GM19395 (cell line): ENCODE data around the gene RBSN.

ENCODE experiments used
- ATAC-seq: cut with Tn5 transposase; IDR thresholded peaks from one replicate; pipeline ENCODE4 v1.9.1; 2021; ENCODE audit warnings: mild to moderate bottlenecking, moderate library complexity; ENCODE audit not compliant: unreplicated experiment

The RBSN gene

DNA sequence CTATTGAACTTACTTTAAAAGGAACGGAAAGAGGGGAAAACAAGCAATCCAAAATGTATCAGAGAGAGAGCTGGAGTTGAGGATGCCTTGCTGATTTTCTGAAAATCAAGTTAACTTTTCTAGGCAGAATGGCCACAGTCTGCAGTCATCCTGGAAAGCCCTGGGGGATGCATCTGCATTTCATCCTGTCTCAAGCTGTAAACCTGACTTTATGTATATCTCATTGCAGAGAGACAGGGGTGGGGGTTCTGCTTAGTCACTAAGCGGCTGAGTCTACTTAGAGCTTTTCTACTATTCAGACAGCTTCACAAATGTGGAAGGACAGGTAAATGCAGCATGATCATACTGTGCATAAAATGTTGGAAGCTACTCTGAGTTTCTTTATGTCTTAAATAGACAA, 75.2 kb downstream of the RBSN start:
- ATAC-seq: no peak

DNA sequence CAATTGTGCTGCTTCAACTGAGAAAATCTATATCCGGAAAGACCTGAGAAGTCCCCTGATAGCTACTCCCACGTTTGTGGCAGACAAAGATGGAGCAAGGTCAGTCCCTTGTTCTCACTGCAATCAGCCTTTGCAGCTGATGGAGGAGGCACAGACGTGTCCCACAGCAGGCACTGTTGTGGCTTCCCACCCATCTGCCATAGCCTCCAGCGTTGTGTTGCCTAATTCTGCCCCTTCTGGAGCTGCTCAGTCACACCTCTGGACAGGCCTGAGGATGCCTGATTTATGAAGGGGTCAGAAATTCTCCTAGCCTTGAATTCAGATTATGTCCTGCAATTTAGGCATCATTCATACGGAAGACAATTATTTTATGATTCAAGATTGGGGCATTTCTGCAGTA, 75.7 kb downstream of the RBSN start:
- ATAC-seq: no peak
